SK-N-SH treated with all-trans-retinoic acid at 6 μM for 48 hours (cell line): ENCODE measurements around the gene AIG1.

Experiments used
- CSDC2 ChIP-seq: fragments of 250-450 bp; sonication (Bioruptor Pico); IDR thresholded peaks from 2 replicates; pipeline ENCODE4 v1.5.0; 2020; ENCODE audit warnings: mild to moderate bottlenecking, moderate library complexity
- ISL1 ChIP-seq: fragments of 250-450 bp; sonication (Bioruptor Pico); IDR thresholded peaks from 2 replicates; pipeline ENCODE4 v2.1.2; 2022; ENCODE audit warnings: mild to moderate bottlenecking, moderate library complexity
- OSR1 ChIP-seq: fragments of 250-450 bp; sonication (Bioruptor Pico); IDR thresholded peaks from 2 replicates; pipeline ENCODE4 v1.8.0; 2022; ENCODE audit warnings: moderate library complexity, mild to moderate bottlenecking, inconsistent platforms
- PPARA ChIP-seq: fragments of 250-450 bp; sonication (Bioruptor Pico); IDR thresholded peaks from 2 replicates; pipeline ENCODE4 v1.5.0; 2020; ENCODE audit warnings: mild to moderate bottlenecking, borderline replicate concordance
- SNAI2 ChIP-seq: fragments of 250-450 bp; sonication (Bioruptor Pico); IDR thresholded peaks from 2 replicates; pipeline ENCODE4 v1.5.0; 2020; ENCODE audit warnings: mild to moderate bottlenecking, moderate library complexity
- TCF4 ChIP-seq: fragments of 250-450 bp; sonication (Bioruptor Pico); IDR thresholded peaks from 2 replicates; pipeline ENCODE4 v1.8.0; 2021; ENCODE audit warnings: mild to moderate bottlenecking, moderate library complexity, borderline replicate concordance
- TOX ChIP-seq: fragments of 250-450 bp; sonication (Bioruptor Pico); IDR thresholded peaks from 2 replicates; pipeline ENCODE4 v1.8.0; 2021; ENCODE audit warnings: mild to moderate bottlenecking, moderate library complexity, borderline replicate concordance
- ZFP3 ChIP-seq: fragments of 250-450 bp; sonication (Bioruptor Pico); IDR thresholded peaks from 2 replicates; pipeline ENCODE4 v1.5.0; 2020; ENCODE audit warnings: mild to moderate bottlenecking, moderate library complexity
- ZFP30 ChIP-seq: fragments of 450-650 bp; formaldehyde crosslinking; IDR thresholded peaks from 2 replicates; pipeline ENCODE4 v1.5.0; 2022; ENCODE audit warnings: mild to moderate bottlenecking, moderate library complexity
- ZNF565 ChIP-seq: fragments of 450-650 bp; formaldehyde crosslinking; conservative IDR thresholded peaks from 2 replicates; pipeline ENCODE4 v1.5.0; 2020; ENCODE audit warnings: low read depth, mild to moderate bottlenecking, moderate library complexity
- TF ChIP-seq, protein P1 (sequence below): fragments of 250-450 bp; sonication (Bioruptor Pico); IDR thresholded peaks from 2 replicates; pipeline ENCODE4 v1.8.0; 2020; ENCODE audit warnings: mild to moderate bottlenecking, moderate library complexity, borderline replicate concordance
- TF ChIP-seq, protein P2 (sequence below): fragments of 250-450 bp; sonication (Bioruptor Pico); IDR thresholded peaks from 2 replicates; pipeline ENCODE4 v1.5.1; 2020; ENCODE audit warnings: low read depth, mild to moderate bottlenecking, moderate library complexity

DNA sequence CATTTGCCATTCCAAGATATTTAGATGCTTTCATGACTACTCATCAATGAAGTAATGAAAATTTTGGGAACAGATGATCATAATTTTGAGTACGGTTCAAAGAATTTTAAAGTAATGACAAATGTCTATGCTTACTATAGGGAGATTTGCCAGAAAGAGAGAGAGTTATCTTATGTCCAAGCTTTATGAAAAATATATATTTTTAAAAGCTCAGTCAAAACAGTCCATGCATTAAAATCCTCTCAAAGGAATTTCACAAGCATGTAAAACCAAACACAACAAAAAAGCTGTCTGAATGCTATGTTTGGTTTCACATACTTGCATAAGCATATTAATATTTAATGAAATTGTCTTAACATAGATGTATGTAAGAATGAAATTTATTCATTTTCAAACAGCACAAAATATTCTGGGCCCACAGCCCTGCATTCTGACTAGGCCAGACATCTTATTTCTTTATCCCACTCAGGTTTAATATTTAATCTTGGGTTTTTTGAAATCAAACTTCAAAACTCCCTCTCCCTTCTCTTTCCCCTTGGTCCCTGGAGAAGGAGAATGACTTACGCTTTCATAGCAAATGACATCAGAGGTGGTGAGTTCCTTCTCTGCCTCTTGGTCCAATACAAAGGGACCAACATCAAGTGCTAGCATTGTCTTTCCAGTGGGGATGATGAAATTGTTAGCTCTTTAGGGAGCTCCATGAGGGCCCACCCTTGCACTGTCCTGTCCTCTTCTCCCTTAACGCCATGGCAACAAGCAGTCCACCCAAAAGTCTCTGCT is 295.6 kb downstream of the AIG1 start:
- no peak for TF ChIP-seq SNAI2
- no peak for TF ChIP-seq PPARA (CRISPR knock-in tag)
- no peak for TF ChIP-seq CSDC2 (CRISPR knock-in tag)
- no peak for TF ChIP-seq ISL1 (CRISPR knock-in tag)
- no peak for TF ChIP-seq ZNF565 (CRISPR knock-in tag)
- no peak for TF ChIP-seq ZFP30
- TF ChIP-seq, protein P1, sequence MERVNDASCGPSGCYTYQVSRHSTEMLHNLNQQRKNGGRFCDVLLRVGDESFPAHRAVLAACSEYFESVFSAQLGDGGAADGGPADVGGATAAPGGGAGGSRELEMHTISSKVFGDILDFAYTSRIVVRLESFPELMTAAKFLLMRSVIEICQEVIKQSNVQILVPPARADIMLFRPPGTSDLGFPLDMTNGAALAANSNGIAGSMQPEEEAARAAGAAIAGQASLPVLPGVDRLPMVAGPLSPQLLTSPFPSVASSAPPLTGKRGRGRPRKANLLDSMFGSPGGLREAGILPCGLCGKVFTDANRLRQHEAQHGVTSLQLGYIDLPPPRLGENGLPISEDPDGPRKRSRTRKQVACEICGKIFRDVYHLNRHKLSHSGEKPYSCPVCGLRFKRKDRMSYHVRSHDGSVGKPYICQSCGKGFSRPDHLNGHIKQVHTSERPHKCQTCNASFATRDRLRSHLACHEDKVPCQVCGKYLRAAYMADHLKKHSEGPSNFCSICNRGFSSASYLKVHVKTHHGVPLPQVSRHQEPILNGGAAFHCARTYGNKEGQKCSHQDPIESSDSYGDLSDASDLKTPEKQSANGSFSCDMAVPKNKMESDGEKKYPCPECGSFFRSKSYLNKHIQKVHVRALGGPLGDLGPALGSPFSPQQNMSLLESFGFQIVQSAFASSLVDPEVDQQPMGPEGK: no peak
- TF ChIP-seq, protein P2, sequence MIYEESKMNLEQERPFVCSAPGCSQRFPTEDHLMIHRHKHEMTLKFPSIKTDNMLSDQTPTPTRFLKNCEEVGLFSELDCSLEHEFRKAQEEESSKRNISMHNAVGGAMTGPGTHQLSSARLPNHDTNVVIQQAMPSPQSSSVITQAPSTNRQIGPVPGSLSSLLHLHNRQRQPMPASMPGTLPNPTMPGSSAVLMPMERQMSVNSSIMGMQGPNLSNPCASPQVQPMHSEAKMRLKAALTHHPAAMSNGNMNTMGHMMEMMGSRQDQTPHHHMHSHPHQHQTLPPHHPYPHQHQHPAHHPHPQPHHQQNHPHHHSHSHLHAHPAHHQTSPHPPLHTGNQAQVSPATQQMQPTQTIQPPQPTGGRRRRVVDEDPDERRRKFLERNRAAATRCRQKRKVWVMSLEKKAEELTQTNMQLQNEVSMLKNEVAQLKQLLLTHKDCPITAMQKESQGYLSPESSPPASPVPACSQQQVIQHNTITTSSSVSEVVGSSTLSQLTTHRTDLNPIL (CRISPR knock-in tag): no peak
- TF ChIP-seq OSR1 (CRISPR knock-in tag): no peak
- TF ChIP-seq ZFP3 (CRISPR knock-in tag): no peak
- no peak for TF ChIP-seq TOX (CRISPR knock-in tag)
- no peak for TF ChIP-seq TCF4 (CRISPR knock-in tag)
